Right ventricle myocardium inferior (tissue), 1 donor: ENCODE measurements around the gene ENKUR. TPM values are rescaled to one million over a fixed set of nuclear protein-coding genes. Genes with fewer than 3 reads are reported as not detected.

Source experiments
- total RNA-seq: library from RNA; stranded (reverse); fragmentation: NEBNext Ultra II Directional; extraction: Animal tissue kit (Norgen Biotek cat#: 25700); gene quantifications from one replicate; pipeline ENCODE4 v1.2.1, GENCODE V29; 2021
- donor health status: DM: no; HTN: yes; CAD: no; lungs with severe emphysema.

ENKUR gene
- total RNA-seq, 1 donor from 2014 or later, result not detected

Other genes starting within 250 kb of the ENKUR start
- 7.1 TPM for gene PRTFDC1, start 63.6 kb downstream of the ENKUR start, total RNA-seq
- 6.5 TPM for gene THNSL1, start 454 bp upstream of the ENKUR start, total RNA-seq
- gene GPR158, start 158.8 kb upstream of the ENKUR start, total RNA-seq, result not detected